HepG2 (cell line): ENCODE data around the gene MYOM1.

ENCODE experiments used
- FOXO1 ChIP-seq: sonication (generic); formaldehyde crosslinking; IDR thresholded peaks from 2 replicates; pipeline ENCODE4 v1.4.0; 2020; ENCODE audit warnings: missing genetic modification reagents
- PCBP1 ChIP-seq: fragments of 200-400 bp; formaldehyde crosslinking; IDR thresholded peaks from 2 replicates; pipeline ENCODE4 v1.6.1; 2017; ENCODE audit warnings: mild to moderate bottlenecking, low read depth, low read length, borderline replicate concordance
- TF ChIP-seq, protein P1 (sequence below): sonication (generic); formaldehyde crosslinking; IDR thresholded peaks from 2 replicates; pipeline ENCODE4 v1.8.1; 2022; ENCODE audit warnings: low read depth, mild to moderate bottlenecking, missing genetic modification reagents

DNA sequence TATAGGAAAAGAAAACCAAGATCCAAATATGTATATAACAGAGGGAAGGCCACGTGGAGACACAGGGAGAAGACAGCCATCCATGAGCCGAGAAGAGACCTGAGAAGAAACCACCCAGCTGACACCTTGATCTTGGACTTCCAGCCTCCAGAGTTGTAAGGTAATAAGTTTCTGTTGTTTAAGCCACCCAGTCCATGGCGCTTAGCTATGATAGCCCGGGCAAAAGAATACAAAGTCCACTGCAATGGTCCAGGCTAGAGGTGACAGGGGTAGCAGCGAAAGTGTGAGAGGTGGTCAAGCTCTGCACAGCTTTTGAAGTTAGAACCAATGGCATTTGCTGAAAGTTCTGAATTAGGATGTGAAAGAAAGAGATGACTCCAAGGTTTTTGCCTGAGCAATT lies 2.8 kb downstream of the MYOM1 start:
- TF ChIP-seq, protein P1, sequence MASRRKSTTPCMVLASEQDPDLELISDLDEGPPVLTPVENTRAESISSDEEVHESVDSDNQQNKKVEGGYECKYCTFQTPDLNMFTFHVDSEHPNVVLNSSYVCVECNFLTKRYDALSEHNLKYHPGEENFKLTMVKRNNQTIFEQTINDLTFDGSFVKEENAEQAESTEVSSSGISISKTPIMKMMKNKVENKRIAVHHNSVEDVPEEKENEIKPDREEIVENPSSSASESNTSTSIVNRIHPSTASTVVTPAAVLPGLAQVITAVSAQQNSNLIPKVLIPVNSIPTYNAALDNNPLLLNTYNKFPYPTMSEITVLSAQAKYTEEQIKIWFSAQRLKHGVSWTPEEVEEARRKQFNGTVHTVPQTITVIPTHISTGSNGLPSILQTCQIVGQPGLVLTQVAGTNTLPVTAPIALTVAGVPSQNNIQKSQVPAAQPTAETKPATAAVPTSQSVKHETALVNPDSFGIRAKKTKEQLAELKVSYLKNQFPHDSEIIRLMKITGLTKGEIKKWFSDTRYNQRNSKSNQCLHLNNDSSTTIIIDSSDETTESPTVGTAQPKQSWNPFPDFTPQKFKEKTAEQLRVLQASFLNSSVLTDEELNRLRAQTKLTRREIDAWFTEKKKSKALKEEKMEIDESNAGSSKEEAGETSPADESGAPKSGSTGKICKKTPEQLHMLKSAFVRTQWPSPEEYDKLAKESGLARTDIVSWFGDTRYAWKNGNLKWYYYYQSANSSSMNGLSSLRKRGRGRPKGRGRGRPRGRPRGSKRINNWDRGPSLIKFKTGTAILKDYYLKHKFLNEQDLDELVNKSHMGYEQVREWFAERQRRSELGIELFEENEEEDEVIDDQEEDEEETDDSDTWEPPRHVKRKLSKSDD (CRISPR knock-in tag): no peak
- TF ChIP-seq FOXO1 (CRISPR knock-in tag): no peak
- no peak for TF ChIP-seq PCBP1
